HL-60 (cell line): Measurements from ENCODE around the gene GAB2.
A peak's percentile ranks its signal among the peaks of the same experiment; 100 is the strongest.

Experiments used
- DNase-seq, 2 experiments: peaks; one replicate each; pipeline ENCODE4 v3.0.0-alpha.2; 2010 to 2020; ENCODE audit warnings: low read depth in 1 of 2, low spot score in 1 of 2
- H3K27ac ChIP-seq: fragments of 250-450 bp; sonication (Bioruptor Pico); replicated peaks from 2 replicates; pipeline ENCODE4 v1.5.1; 2020; ENCODE audit warnings: mild to moderate bottlenecking, moderate library complexity
- H3K27me3 ChIP-seq: fragments of 250-450 bp; sonication (Bioruptor Pico); 2 replicates; pipeline ENCODE4 v1.5.1; 2021; ENCODE audit warnings: mild to moderate bottlenecking, moderate library complexity; ENCODE audit not compliant: insufficient read depth, poor library complexity, severe bottlenecking
- H3K4me3 ChIP-seq: replicated peaks from 2 replicates; pipeline ENCODE4 v1.5.1; 2011; ENCODE audit warnings: mild to moderate bottlenecking, control low read depth, low read length; ENCODE audit not compliant: insufficient read depth
- CTCF ChIP-seq: IDR thresholded peaks from one replicate; pipeline ENCODE4 v1.5.1; 2011; ENCODE audit warnings: low read length, control low read depth, inconsistent platforms; ENCODE audit not compliant: insufficient read depth
- GABPA ChIP-seq: IDR thresholded peaks from 2 replicates; pipeline ENCODE4 v1.6.1; 2012; ENCODE audit warnings: low read depth
- POLR2AphosphoS5 ChIP-seq: IDR thresholded peaks from 2 replicates; pipeline ENCODE4 v1.6.1; 2012; ENCODE audit warnings: low read depth
- REST ChIP-seq: IDR thresholded peaks from 2 replicates; pipeline ENCODE4 v1.6.1; 2012; ENCODE audit warnings: low read depth; ENCODE audit not compliant: insufficient replicate concordance
- SPI1 ChIP-seq: IDR thresholded peaks from 2 replicates; pipeline ENCODE4 v1.6.1; 2012; ENCODE audit warnings: low read depth, mild to moderate bottlenecking, borderline replicate concordance

The GAB2 gene

GRCh38 chr11:78417888-78418583, 416 bp upstream of the GAB2 start:
- peak overlapping the region; percentile 59 for H3K27ac ChIP-seq
- peak; percentile 47 to 68 for DNase-seq
- H3K27me3 ChIP-seq: no peaks in the 10 kb centered on the region
- H3K4me3 ChIP-seq: peak overlapping the region; percentile 63
- TF ChIP-seq CTCF (no peak), SPI1 (no peak), REST (no peak), GABPA (no peak), POLR2AphosphoS5 (no peak; the same call in 1 of the 2 replicates)

DNA sequence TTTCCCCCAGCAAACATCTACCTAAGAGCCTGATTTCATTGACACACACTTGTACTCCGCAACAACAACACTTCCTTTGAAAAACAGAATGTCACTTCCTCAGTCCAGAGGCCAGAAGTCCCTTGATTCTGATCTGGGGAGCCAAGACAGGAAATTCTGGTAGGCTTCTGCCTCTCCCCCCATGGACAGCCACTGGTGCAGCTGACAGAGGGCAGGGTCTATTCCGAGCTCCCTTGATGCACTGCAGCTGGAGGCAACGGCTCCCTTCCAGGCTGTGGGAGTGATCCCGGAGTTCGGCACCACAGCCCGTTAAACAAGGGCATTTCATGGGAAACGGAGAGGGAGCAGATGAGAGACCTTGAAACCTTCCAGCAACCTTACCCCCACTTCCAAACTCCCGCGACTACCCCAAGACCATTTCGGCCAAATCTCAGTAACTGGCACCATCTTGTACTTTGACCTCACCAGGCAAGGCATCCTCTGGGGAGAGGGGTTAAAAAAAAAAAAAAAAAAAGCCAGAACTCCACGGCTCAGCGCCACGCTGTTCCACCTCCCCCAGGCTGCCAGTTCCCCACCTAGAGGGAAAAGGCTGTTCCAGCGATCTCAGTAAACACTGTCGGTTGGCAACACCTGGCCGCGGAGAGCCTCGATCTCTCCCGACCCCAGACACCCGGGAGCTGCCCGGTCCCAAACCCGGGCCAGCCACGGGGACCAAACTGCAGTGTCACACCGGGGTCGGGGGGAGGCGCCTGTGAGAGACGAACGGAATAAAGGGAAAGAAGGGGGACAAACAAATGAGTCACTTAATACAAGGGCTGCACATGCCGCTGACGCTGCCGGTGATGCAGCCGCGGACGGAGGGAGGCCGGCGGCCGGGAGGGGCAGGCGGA, 1.1 kb downstream of the GAB2 start:
- Histone ChIP-seq H3K4me3 (peak overlapping the region; percentile 79), H3K27ac (peak overlapping the region; percentile 68)
- peak; percentile 77 to 92 for DNase-seq

More for the DNA sequence above, 1.1 kb downstream of the GAB2 start:
- no peak for TF ChIP-seq REST
- peak; percentile 72 for TF ChIP-seq SPI1
- peak; percentile 43 for TF ChIP-seq CTCF
- peak; percentile 30; the same call in 1 of the 2 replicates for TF ChIP-seq GABPA
- no peaks in the 10 kb centered on the region for H3K27me3 ChIP-seq
